UCSD-AML1 (cell line): Measurements from ENCODE around the gene CALY.

Source experiments
- DNase-seq: peaks from one replicate; lab custom pipeline; 2025; ENCODE audit not compliant: unreplicated experiment; lab: John Stamatoyannopoulos, UW

CALY gene

GRCh38 chr10:133366751-133367150 is 30.1 kb upstream of the CALY start:
- no peak for DNase-seq

GRCh38 chr10:133366130-133366478 is 29.4 kb upstream of the CALY start:
- DNase-seq: no peak

DNA sequence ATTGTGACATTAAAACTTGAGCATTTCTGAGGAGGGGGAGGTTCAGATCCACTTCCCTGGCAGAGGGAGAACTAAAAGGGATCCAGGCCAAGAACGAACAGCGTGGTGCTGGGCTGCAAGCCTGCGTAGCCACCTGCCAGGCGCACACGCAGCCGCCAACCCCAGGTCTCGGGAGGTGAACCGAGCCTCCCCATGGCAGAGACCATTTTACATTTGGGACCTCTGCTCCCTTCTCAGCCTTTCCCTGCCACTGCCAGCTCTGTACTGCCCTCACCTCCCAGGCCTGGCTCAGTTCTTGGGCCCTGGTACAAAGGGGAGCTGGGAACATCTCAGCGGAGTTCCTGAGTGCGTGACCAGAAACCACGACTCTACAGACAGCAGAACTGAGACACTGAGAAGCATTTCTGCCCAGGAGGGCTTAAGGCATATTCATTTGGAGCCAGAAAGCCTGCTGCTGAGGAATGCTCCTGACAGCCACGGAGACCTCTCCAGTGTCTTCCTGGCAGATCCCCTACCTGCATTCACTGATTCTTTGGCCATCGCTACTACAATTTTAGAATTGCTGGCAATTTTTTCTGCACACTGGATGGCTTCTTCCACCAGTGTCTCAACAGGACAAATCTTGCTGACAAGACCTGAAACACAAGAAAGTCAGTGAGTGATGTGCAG is 28.9 kb upstream of the CALY start:
- no peak for DNase-seq

DNA sequence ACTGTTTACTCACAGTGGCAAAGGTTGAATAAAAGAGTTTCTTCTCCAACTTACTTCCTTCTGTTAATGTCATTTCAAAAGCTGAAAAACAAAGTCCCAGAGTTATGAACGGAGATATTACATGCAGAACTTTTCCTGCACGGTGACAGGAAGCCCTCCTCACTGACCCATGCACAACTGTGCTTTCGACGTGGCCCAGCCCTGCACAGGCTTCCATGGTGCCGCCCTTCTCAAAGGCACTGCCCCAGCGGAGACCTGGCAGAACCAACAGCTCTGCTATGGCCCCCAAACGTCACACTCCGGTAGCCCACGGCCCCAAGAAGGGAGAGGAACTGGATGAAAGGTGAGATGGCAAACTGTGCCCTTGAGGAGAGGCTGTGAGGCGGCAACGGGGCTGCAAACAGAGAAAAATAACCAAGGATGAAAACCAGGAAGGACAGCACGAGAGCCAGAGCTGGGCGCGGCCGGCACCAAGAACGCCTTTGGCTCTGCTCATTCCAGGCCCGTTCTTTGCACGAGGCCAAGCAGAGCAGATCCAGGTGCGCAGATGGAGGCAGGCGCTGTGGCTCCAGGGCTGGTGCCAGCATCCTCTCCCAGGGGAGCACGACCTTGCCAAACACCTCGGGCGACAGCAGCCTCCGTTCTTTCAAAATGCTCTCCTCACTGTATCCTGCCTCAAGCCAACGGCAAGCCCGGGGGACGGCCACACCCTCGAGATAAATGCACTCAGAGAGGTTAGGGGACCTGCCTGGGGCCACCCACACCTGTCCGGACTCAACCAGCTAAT is 28.1 kb upstream of the CALY start:
- no peak for DNase-seq

- no peak for DNase-seq
Observed at GRCh38 chr10:133362846-133363245, 26.1 kb upstream of the CALY start.

DNA sequence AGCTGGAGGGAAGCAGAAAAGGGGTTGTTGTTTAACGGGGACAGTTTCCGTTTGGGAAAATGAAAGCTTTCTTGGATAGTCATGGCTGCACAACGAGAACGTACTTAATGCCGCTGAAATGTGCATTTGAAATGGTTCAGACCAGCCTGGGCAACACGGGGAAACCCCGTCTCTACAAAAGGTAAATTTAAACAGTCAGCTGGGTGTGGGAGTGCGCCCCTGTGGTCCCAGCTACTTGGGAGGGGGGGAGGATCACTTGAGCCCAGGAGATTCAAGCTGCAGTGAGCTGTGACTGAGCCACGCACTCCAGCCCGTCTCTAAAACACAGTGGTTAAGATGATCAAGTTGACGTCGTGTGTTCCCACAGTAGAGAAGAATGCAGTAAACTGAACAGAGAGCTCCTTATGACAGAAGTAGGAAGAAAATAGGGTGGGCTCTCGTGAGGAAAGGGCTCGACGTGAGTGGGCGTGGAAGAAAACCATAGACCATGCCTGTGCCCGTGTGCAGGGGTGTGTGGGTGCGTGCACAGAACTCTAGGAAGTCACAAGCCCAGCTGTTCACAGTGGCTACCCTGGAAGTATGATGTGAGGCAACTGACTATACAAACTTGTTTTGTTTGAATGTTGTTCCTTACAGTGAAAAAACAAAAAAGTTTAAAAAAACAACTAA is 25.2 kb upstream of the CALY start:
- DNase-seq: no peak

- DNase-seq: no peak
Observed at GRCh38 chr10:133361227-133361626, 24.5 kb upstream of the CALY start.

DNA sequence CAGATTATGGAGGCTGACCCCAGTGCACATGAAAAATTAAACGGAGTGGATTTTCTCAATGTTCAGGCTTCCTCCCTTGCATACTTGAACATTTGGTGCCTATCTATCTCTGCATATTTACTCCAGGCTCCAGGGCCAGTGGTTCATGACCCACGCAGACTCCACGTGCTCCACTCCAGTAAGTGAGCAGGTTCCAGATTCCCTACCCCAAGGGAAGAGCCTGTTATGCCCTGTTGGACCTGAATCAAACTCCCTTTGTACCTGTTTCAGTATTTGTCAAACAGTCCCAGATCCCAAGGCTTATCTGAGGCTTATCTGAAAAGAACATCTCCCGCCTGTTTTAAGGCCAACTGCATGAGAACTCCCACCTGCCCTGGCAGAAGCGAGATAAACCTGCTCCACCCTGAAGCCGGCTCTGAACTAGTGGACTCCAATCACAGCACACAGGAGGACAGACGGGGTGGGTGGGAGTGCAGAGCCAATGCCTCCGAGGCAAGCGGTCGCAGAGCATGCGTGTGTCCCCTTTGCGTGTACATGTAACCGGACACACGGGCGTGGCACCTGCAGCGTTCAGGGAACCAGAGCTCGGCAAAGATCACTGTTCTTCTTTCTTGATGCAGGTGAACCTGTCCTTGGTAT is 23.4 kb upstream of the CALY start:
- DNase-seq: no peak

GRCh38 chr10:133359554-133359971 is 22.9 kb upstream of the CALY start:
- no peak for DNase-seq

DNA sequence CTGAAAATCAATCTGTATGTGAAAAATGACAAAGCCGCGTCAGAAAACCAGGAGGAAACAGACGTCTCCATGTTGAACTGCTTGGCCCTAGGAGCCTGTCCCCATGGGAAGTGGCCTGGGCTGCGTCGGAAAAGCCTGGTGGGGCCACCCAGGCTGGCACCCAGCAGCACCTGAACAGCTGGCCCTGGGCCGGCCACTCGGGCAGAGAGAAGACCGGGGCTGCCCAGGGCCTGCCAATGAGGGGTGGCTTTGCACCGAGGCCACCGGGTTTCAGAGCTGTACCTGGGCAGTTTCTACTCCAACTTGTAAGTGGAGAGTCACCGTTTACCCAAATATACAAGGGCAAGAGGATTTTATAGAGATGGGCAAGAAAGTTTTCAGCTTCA is 22.2 kb upstream of the CALY start:
- DNase-seq: no peak

- DNase-seq: no peak
Observed at GRCh38 chr10:133358162-133358924, 21.6 kb upstream of the CALY start.

- peak; percentile 87 for DNase-seq
Observed at GRCh38 chr10:133357285-133358161, 20.8 kb upstream of the CALY start, which contains the start of gene FUOM. Gene FUOM (minus strand): TSS chr10:133358019. CDS start chr10:133358007, 12 bp downstream.

DNA sequence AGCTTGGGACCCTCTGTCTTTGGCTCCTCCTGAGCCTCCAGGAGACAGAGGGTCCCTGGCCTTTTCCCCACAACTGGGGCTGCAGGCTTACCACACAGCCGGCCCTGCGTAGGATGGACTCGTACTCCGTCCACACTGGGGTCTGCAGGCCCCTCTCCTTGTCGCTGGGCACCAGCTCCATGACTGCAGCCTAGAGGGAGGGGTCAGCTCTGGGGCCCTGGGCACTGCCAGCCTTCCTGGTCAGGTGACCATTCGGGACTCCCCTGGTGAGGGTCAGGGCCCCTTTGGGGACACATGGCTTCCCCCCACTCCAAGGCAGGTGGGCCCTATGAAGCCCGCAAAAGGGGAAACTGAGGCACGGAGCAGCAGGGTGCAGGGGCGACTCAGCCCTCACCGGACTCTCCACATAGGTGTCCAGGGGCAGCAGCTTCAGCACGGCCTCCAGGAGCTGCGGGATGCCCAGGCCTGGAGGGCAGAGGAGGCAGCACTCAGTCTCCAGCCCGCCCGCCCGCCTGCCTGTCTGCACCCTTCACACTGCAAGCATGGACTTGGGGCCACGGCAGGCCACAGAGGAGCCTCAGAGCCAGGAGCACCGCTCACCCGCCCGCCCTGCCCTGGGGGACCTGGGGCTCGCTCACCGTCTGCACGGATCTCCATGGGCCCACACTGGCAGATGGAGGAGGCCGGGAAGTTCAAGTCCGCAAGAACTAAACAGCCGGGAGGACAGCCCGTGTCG is 20.0 kb upstream of the CALY start:
- DNase-seq: no peak

DNA sequence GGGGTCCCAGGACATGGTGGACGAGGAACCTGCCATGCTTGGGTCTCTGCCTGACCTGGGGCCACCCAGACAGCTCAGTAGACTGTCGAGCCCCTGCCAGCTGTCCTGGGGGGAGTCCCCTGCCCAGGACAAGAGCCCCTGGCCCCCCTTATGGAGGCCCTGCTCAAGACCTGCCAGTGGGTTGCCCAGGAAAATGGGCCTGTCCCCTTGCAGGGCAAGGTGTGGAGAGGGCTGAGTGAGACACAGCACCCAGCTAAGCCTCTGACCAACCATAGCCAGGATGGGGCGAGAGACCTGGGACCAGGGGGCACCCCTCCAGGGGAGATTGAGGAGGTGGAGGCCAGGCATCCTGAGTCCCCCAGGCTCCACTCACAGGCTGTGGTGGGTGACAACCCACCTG is 19.3 kb upstream of the CALY start:
- no peak for DNase-seq

GRCh38 chr10:133355266-133355665 is 18.6 kb upstream of the CALY start:
- no peak for DNase-seq

GRCh38 chr10:133354672-133355240 is 18.1 kb upstream of the CALY start:
- DNase-seq: no peak

GRCh38 chr10:133353988-133354605 is 17.4 kb upstream of the CALY start:
- no peak for DNase-seq

DNA sequence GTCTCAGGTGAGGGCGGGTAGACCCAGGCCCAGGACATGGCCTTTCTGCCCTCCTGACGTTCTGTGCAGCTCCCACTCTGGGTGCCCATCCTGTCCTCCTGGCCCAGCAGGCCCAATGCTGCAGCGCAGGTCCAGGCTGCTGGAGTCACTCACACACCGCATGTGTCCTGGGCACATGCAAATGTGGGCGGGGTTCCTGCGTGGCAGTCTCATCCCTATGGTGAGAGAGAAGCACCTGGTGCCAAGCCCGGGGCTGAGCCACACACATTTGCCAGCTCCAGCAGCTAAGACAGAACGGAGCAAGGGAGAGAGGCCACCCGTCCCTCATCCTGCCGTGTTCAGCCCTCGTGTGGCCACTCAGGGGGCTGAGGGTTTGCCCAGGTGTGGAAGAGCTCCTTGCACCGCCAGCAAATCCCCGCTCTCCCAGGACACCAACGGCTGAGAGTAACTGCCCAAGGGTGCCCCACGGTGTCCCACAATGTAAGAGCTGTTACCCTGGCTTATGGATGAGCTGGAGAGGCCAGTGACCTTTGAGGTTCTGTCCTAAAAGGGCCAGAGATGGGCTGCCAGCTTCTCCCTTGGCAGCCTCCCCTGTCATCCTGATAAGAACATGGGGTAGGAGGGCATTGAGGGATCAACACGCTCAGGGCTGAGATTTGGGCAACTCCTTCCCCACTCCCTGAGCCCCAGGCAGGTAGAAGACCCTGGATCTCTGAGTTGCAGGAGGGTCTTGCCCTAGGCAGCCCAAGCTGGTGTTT is 16.7 kb upstream of the CALY start:
- DNase-seq: no peak
